Cerebellar nuclear complex (tissue), 1 donor: ENCODE data around the gene WIZ.
"Not testable (repeated sequence)": the region's sequence is repeated elsewhere in the genome, so short reads cannot be mapped to it uniquely, and the experiment has no call there.

Experiments used
- DNase-seq, 2 experiments: peaks; one replicate each; lab custom pipeline; 2025; lab: John Stamatoyannopoulos, UW

The WIZ gene

DNA sequence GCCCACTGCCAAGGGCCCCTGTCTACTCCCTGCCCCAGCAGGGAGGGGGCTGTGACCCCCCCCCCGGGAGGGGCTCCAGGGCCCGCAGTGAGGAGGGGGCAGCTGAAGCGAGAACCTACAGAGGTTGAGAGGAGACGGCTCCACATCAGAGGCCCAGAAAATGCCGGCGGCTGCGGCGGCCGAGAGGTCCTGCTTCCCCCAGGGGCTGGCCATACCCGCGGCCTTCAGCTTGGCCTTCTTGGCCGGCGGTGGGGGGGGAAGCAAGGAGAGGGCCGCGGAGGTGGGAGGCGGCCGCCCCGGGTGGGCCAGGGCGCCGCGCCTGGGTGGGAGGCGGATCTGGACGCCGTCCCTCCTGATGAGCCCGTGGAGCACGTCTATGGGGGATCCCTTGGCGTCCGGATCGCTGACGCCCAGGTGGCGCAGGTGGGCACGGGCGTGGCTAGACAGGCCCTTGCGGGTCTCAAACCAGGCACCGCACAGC is 21.7 kb downstream of the WIZ start:
- no peak for DNase-seq

- DNase-seq = no peak
Measured at GRCh38 chr19:15427350-15427700, 22.4 kb downstream of the WIZ start.

DNA sequence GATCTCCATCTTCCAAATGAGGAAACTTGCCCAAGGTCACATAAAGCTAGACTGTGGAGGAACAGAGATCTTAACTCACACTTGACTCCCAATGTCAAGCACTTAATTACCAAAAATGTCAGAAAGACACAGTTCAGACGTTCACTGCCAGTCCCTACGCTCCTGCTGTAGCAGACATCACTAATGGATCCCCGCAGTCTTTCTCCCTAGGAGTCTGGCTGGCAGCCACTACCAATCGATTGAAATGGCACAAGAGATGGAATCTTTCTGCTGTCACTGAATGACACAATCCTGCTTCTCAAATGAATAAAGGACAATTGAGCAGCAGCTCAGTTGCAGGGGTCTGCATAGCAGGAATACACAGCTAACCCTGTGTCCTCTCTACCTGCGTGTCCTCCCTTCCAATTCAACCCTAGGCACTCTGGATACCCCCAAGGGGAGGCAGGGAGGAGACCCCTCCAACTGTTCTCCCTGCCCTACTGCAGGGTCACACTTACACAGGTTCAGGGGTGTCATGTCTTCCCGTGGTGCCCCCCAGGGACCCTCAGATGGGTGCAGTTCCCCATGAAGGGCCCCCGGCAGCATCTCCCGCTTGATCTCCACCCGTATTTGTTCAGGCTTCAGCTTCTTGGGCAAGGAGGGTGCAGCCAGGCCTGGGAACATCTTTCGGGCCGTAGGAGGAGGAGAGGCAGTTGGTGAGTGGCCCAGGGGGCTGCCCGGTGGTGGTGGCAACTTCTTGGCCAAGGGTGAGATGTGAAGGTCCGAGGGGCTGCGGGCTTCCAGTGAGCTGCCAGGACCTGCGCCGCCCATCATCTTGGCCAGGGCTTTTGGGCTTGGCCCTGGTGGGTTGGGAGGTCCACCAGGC is 23.0 kb downstream of the WIZ start:
- no peak for DNase-seq

GRCh38 chr19:15425321-15425950 is 24.3 kb downstream of the WIZ start:
- DNase-seq = no peak

GRCh38 chr19:15424692-15425272 is 25.0 kb downstream of the WIZ start:
- DNase-seq = no peak

GRCh38 chr19:15424121-15424520 is 25.6 kb downstream of the WIZ start:
- DNase-seq = no peak

- DNase-seq = no peak
Measured at GRCh38 chr19:15423130-15423529, 26.6 kb downstream of the WIZ start.

- no peak for DNase-seq
Measured at GRCh38 chr19:15422296-15423075, 27.3 kb downstream of the WIZ start.

GRCh38 chr19:15421721-15422260 is 28.0 kb downstream of the WIZ start:
- DNase-seq = no peak

DNA sequence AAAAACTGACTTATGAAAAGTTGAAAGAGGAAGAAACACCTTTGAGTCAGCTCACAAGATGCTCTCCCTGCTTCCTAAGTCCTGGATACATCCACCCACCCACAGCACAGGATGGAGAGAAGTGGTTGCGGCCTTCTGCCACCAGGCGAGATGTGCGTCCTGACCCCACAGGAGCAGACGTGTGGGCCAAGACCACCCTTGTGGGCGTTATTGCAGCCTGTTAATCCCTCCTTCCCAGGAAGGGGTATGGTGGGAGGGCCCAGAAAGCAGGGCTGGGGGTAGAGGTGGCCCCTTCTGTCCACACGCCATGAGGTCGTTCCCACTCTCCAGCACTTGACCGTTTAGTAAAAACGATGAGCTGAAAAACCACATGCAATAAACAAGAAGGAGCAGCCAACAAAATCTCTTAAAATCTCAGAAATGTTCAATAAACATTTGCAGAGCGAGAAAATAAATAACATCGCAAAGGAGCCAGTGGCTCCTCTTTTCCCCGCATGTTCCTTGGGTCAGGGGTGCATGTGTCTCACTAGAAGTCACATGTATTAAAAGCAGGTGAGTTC is 28.5 kb downstream of the WIZ start:
- DNase-seq = no peak

GRCh38 chr19:15419413-15420025 is 30.2 kb downstream of the WIZ start:
- DNase-seq = no peak

DNA sequence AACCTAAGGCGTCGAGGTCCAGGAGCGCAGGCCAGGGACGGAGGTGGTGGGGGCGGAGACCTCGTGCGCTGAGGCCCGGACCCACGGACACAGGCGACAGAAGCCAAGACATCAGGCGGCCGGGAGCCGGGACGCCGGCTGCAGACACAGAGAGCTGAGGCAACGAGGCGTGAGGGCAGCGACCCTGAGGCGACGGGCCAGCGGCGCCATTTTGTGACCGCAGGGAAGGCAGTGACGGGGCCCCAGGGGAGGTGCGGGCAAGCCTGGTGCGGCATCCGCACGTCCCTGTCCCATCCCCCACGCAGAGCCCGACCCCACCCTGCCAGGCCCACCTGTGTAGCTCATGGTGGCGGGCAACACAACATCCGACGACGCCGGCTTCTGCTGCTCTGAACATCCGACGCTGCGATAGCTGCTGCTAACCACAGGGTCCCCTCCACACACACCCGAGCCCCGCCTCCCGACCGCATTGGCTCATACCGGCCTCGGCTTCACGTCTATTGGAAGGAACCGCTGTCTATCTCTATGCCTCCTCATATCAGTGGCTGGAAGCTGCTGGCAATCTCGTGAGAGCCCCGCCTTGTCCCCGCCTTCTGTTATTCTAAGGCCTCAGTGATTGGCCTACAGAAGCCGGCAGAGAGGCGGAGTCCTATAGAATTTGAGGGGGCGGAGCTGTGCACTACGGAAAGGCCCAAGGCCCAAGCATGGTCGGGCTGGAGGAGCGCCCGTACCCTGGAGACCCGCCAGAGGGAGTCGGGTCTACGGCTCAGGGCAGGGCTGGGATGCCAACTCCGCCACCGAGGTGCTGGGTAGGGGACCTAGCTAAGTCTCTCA is 31.0 kb downstream of the WIZ start, which contains the start of gene AKAP8L:
Gene AKAP8L, minus strand, starts transcription at position 410 of the 834 bp plus-strand sequence. Its CDS starts 65 bp downstream, at position 345.
- peak; percentile 93 to 97 for DNase-seq

DNA sequence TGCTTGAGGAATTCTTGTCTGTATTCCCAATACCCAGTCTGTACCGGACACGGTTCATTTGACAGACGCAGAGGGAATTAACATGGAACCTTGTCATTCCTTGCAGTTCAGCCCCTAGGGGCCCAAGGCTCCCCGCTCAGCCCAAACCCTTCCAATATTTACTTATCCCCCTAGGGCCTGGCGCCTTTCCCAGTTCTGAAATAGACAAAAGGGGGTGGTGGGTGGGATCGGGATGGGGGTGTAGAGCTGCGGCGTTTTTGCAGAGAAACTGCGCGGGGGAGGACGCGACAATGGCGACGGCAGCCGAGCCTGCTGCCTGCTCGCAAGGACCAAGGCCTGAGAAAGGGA is 31.6 kb downstream of the WIZ start:
- DNase-seq = no peak

- DNase-seq = no peak
Measured at GRCh38 chr19:15417699-15418098, 32.1 kb downstream of the WIZ start.

DNA sequence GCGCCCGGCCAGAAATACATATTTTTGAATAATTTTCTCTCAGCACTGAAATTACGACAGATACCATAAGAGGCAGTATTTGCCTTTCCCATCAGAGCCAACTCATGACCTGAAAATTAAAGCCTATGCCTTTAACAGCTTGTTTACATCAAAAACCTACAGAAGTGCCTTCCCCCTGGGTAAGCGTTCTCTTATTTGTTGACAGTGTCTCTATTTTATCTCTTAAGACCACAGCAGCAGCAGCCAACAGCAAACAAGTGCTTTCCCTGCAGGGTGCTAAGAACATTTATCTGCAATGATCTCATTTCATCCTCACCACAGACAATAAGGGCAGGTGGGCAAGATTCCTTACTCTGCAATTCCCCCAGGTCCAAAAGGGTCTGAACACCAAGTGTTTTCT is 36.9 kb downstream of the WIZ start:
- DNase-seq = no peak

DNA sequence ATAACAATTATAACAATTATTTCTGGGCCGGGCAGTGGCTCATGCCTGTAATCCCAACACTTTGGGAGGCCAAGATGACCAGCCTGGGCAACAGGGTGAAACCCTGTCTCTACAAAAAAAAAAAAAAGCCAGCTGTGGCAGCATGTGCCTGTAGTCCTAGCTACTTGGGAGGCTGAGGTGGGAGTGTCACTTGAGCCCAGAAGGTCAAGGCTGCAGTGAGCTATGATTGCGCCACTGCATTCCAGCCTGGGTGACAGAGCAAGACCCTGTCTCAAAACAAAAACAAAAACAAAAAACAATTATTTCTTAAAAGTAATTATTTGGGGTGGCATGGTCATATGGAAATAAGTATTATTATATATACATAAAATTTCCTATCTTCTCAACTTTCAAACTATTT is 38.4 kb downstream of the WIZ start:
- DNase-seq = not testable (repeated sequence)

DNA sequence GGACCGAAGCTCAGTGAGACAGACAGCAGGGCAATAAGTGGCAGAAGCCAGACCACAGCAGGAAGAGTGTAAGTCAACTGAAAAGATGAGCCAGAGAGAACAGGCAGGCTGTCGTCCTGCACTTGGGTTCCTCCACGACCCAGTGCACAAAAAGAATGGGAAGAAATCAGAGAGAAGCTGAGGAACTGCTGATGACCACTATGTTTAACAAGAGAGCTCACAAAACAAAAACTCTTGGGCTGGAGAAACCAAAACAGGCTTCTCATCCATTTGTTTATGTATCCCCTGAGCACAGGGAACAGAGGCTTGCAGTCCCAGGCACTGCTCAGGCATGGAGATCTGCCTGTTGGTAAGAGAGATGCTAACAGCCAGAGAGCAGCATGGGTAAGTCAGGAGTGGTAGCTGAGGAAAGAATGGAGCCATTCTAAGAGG is 45.0 kb downstream of the WIZ start:
- DNase-seq = no peak

DNA sequence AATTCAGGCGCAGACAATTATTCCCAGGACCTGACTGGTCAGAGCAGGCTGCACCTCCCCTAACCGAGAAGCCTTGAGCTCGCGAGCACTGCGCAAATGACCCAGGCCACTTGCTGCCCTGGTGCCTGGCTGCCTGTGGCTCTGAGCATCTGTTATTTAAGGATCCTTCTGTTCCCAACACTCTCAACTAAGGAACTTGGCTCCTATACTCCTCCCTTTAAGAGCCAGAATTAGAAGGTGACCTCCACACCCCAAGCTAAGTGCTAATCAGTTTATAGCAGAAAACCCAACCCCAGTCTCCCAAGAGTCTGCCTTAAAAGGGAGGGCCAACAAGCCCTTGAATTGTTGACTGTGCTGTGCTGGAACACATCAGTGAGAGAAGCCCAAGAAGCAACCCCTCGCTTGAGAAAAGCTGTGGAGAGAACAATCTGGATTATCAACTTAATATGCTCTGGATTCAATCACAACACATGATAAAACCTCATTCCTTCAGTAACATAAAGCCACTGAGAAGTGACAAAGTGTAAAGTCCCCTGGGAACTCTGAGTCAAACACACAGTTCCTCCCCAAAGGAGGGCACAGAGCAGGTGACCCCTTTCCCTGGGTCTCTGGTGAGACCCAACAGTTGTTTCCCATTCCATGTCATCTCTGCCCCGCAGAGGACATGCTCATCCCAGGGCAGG is 45.5 kb downstream of the WIZ start:
- peak in 1 of 2 experiments; percentile 60 for DNase-seq

GRCh38 chr19:15403151-15403531 is 46.6 kb downstream of the WIZ start:
- DNase-seq = no peak
